ENCODE data around the gene TRAF3IP1.

DNA sequence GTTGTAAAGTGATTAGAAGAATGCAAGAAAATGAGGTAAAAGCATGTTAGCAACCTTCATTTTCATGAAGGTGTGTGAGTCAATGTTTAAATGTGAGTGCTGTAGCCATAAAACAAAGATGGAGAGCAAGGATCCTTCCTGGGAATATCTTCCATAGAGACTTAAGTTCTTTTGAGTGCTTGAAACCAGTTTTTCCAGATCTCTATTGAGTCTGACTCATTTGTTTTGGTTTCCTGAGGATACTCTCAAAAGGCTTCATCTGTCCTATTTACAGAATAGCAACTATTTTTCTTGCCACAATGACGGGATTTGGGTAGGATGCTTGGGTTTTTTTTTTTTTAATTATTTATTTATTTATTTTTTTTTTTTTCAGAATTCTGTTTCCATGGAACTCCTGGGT lies 60.5 kb downstream of the TRAF3IP1 start:
- TF ChIP-seq CTCF (IDR thresholded peaks at IDR 0.05; ENCODE audit: low read depth, low read length) (no peak), POLR2A (IDR thresholded peaks at IDR 0.05; ENCODE audit: extremely low read depth, insufficient read length) (no peak)

All from NB4 (cell line).